CMK (cell line): ENCODE measurements around the gene TMEM178B.

Experiments used
- DNase-seq: peaks from one replicate; pipeline ENCODE4 v3.0.0-alpha.2; 2010; ENCODE audit warnings: low read depth

Gene TMEM178B

GRCh38 chr7:141225916-141226618, 152.2 kb downstream of the TMEM178B start:
- DNase-seq = no peak

DNA sequence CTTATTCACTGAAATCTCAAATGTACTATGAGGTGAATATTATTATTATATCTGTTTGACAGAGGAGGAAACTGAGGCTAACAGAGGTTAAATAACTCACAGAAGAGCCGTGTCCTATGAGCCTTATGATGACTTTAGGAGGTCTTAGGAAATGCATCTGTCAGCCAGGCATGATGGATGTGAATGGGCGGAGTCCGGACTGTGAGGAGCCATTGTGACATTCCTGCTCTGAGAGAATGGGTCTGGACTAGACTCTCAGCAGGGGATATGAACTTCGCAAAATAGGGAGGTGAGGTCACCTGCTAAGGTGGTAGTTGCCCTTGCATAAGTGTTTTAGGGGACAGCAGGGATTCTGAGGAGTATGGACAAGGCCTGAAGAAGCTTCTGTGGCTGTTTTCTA, 153.6 kb downstream of the TMEM178B start:
- DNase-seq = no peak

DNA sequence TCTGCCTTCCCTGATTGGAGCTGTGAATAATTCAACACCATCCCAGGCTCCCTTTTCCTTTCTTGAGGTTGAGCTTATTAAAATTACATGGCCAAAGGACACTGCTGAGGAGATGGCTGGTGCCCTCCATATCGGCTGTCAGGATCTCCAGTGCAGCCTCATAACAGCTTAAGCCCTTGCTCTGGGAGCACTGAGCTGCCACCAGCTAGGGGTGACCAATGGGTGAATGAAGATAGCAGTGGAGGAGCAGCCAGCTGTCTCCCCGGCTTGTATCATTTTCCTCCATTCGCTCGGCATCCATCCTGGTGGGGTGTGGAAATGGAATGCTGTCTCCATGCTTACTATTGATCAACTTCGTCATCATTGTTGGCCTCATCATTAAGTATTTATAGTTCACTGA, 154.6 kb downstream of the TMEM178B start:
- no peak for DNase-seq

- no peak for DNase-seq
Observed at GRCh38 chr7:141231018-141231792, 157.3 kb downstream of the TMEM178B start.

GRCh38 chr7:141232286-141233051, 158.6 kb downstream of the TMEM178B start:
- DNase-seq = no peak

- DNase-seq = no peak
Observed at GRCh38 chr7:141234335-141235105, 160.7 kb downstream of the TMEM178B start.

GRCh38 chr7:141235656-141236055, 161.8 kb downstream of the TMEM178B start:
- no peak for DNase-seq

DNA sequence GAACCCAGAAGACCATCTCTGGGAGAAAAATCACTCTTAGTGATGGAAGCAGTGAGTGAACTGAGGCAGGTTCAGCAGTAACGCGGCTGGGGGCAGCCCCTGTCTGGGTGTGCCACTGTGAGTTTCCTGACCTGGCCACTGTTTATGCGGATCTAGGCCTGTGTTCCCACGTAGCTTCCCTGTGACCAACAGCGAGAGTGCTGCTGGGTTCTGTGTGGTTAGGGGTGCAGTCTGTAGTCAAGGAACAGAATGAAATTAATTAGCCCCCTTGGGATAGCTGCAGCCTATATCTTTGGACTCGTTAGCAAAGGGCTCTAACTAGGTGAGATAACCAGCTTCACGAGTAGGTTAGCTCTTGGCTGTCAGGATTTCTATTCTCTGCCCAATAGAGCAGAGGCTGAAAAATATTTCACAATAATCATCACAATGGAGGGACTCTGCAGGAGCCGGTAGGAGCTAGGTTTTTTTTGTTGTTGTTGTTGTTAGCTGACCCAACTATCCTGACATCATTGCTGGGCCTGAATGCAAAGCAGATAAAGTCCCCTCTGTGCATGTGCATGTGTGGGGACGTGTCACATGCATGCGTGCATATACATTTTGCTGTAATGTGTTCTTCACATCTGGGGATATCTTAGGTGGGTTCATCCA, 164.9 kb downstream of the TMEM178B start:
- DNase-seq = no peak

DNA sequence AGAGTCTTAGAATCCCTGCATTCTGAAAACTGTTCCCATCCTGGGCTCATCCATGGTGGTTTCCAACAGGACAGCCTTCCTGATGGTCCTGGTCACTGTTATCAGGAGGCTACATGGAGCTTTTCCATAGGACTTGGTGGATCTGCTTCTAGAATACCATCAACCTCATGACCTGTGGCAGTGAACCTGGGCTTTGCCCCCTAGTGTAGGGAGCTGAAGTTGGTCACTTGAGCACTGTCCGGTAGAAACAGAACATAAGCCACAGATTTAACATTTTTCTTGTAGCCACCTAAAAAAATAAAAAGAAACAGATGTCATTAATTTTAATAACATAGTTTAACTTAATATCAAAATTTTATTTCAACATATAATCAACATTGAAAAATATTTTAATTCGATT, 165.8 kb downstream of the TMEM178B start:
- DNase-seq = no peak

DNA sequence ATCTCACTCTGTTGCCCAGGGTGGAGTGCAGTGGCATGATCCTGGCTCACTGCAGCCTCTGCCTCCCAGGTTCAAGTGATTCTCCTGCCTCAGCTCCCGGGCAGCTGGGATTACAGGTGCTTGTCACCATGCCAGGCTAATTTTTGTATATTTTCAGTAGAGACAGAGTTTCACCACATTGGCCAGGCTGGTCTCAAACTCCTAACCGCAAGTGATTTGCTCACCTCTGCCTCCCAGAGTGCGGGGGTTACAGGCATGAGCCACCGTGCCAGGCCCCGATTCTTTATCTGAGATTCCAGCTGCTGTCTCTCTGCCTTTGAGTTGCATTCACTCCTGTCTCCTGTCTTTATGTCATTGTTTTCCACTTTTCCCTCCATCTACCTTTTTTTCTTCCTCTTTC, 168.7 kb downstream of the TMEM178B start:
- no peak for DNase-seq

- DNase-seq = no peak
Observed at GRCh38 chr7:141243368-141243767, 169.5 kb downstream of the TMEM178B start.

DNA sequence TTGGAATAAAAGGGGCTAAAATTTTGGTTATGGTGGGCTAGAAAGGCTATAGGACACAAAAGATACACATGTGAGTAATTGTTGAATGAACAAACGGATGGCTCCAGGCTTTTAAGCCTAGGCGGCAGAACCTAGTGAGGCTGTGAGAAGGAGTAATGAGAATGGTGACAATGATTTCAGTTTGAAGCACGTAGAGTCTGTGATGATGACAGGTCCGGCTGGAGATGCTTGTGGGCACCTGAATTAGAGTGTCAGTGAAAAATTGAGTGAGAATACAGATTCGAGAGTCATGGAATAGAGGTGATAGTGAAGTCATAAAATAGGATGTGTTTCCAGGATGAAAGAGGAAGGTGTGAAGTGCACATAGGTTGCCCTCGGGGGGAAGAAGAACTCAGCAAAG, 170.6 kb downstream of the TMEM178B start:
- DNase-seq = no peak

- no peak for DNase-seq
Observed at GRCh38 chr7:141246426-141246825, 172.6 kb downstream of the TMEM178B start.

GRCh38 chr7:141251180-141251579, 177.3 kb downstream of the TMEM178B start:
- DNase-seq = no peak

- no peak for DNase-seq
Observed at GRCh38 chr7:141251957-141252356, 178.1 kb downstream of the TMEM178B start.

GRCh38 chr7:141257597-141257996, 183.7 kb downstream of the TMEM178B start:
- DNase-seq = no peak

GRCh38 chr7:141258559-141258958, 184.7 kb downstream of the TMEM178B start:
- DNase-seq = no peak

DNA sequence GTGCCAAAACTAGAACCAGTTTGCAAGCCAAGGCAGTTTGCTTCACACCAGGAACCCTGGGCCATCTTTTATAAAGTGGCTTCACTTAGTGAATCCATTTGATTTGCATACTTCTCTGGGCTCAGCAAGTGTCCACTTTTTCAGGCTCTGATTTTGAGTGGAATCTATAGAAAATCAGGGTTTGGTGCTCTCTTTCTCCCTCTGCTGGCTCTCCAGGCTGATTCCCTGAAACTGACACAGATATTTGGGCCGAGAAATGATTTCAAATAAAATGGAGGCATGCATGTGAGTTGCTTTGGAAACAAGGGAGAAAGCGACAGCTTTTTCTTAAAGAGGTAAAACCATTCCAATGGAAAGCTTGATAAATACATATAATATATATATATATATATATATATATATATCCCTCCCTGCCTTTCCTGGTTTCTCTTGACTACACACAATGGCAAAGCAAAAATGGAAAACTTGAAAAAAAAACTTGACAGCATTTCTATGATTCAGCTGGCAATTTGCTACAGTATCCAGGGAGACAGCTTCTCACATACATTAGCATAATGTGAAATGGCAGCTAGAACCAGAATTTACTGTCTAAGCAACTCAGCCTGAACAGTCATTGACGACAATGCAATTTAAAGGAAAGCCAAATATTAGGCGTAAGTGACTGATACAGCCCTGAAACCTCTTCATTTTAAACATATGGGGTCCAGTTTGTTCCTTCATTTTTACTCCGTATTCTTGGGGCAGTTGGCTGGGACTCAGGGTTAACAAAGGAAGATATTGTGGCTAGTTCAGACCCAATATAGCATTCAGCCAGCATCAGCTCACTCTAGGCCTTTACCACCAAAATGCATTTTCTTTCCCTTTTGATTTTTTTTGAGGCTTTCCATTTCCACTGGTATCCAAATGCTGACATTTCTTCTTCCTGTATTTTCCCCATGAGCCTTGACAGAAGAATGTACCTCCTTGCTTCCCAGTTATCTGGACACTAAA, 188.5 kb downstream of the TMEM178B start:
- no peak for DNase-seq

GRCh38 chr7:141263508-141263907, 189.6 kb downstream of the TMEM178B start:
- DNase-seq = no peak

- DNase-seq = no peak
Observed at GRCh38 chr7:141263983-141264382, 190.1 kb downstream of the TMEM178B start.
